Hematopoietic multipotent progenitor cell treated with erythropoietin and hydrocortisone succinate and interleukin-3 and kit ligand, for 8 days (in vitro differentiated cells): ENCODE results near the gene SORBS1.

Source experiments
- DNase-seq: peaks from one replicate; pipeline ENCODE4 v3.0.0-alpha.2; 2015

Gene SORBS1

DNA sequence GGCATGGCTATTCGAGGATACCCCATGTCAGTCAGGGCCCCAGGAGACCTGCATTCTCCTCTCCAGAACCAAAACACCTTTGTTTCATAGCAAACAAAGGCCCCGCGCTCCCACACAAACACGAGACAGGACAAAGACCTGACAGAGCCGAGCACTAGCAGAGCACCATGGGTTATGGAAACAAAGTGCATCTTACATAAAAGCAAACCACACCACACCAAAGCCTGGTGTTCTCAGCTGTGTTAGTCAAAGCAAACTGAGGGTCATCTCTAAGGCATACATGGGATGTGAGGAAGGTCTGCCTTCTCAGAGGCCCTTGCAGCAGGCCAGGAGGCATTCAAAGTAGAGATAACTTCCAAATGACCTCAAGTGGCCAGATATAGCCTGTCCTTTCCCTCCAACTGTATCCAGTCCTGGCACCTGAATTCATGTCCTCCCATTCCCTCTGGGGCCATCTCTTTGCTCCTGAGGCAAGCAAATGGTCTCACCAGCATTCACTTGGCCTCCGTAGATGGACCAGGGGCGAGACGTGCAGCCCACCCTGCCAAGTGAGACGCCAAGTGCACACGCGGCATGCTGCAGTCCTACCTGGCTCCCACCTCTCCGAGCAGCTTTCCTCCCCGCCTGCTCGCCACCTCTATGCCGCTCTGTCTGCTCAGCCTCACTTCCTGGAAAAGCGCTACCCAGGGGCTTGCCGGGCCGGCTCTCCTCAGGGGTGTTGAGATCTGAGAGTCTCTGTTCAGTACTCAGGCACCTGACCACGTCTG is 225.1 kb downstream of the SORBS1 start:
- no peak for DNase-seq

- no peak for DNase-seq
Observed at GRCh38 chr10:95334805-95335144, 226.4 kb downstream of the SORBS1 start.

- no peak for DNase-seq
Observed at GRCh38 chr10:95333997-95334804, 227.0 kb downstream of the SORBS1 start.

- no peak for DNase-seq
Observed at GRCh38 chr10:95332666-95333249, 228.4 kb downstream of the SORBS1 start.

DNA sequence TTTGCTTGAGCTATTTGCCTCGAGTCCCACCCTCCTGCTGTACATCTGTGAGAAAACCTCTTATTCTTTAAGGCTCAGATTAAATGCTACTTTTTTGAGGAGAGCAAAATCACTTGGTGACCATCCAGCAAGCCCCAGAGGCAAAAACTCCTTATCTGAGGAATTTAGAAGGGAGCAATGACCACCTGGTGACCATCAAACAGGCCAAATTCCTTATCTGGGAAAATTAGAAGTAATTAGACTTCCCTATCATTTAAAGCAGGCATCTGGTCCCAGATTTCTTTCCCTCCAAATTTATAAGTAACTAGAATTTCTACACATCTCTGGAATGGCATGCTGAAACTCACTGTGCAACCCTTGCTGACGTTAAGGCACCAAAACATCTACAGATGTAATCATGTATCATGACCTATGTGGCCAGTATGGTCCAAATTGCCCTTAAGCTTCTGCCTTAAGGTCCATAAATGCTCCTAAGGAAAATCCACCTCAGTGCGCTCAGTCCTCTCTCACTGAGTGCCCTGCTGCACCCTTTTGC is 229.5 kb downstream of the SORBS1 start:
- no peak for DNase-seq

DNA sequence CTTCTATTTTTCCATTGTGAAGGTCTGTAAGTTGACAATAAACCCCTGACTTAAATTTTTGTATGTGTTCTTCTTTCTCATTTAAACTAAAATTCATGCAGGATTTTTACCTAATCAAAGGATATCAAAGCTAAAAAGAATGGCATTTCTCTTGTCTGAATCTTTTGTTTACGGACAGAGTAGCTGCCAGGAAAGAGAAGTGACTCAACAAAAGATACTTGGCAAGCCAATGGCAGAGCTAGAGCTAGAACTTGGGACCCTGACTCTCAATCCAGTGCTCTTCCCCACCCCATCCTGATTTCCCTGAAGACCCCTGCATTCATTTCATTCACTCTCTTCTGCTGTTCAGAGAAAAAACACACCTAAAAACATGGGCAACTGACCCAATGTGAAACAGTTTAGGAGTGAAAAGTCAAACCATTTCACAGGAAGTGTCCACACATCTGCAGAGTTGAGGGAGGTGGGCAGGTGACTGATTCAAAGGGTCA is 230.2 kb downstream of the SORBS1 start:
- DNase-seq, result no peak

DNA sequence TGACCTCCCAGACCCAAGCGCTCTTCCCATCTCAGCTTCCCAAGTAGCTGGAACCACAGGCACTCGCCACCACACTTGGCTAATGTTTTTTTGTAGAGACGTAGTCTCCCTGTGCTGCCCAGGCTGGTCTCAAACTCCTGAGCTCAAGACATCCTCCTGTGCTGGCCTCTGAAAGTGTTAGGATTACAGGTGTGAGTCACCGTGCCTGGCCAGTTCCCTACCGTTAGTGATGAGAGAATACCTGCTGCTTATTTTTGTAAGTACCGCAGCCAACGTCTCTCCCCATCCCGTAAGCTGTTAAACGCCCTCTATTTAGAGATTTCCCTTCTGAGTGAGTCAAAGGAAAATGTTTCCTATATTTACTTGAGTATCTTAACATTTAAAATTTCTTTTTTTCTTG is 231.9 kb downstream of the SORBS1 start:
- no peak for DNase-seq

GRCh38 chr10:95328013-95328412 is 233.2 kb downstream of the SORBS1 start:
- DNase-seq, result no peak

DNA sequence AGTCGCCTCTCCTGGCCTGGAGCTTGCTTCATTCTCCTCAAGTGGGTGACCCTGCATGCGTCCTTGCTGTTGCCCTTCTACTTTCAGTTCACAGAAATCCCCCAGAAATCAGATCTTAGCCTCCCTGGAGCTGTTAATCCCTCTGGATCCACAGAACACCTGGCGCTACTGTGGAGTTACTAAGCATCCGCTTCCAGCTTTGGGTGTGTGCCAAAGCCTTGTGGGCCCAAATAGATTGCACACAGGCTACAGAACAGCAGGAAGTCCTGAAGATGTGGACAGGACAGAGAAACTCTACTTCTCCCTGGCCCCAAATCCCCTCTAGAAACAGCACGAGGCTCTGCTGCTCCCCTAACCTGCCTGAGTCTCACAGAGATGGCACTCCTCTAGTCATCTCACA is 233.8 kb downstream of the SORBS1 start:
- DNase-seq, result no peak

- no peak for DNase-seq
Observed at GRCh38 chr10:95326396-95326795, 234.8 kb downstream of the SORBS1 start.

DNA sequence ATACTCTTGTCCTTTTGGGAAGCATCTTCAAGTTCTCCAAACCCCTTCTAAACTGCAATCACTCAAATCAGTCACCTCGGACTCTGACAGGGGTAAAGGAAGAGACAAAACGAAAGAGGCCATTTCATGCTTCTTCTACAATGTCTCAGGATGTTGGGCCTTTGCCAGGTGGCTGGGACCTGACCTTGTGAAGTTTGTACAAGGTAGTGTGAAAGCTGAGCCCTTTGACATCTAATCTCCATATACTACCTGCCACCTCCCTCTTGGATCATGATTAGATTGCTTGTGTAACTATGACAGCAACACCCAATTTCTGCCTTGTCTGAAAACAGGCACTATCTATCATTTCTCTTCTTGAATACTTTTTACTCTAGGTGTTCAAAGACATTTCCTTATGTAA is 235.3 kb downstream of the SORBS1 start:
- no peak for DNase-seq

DNA sequence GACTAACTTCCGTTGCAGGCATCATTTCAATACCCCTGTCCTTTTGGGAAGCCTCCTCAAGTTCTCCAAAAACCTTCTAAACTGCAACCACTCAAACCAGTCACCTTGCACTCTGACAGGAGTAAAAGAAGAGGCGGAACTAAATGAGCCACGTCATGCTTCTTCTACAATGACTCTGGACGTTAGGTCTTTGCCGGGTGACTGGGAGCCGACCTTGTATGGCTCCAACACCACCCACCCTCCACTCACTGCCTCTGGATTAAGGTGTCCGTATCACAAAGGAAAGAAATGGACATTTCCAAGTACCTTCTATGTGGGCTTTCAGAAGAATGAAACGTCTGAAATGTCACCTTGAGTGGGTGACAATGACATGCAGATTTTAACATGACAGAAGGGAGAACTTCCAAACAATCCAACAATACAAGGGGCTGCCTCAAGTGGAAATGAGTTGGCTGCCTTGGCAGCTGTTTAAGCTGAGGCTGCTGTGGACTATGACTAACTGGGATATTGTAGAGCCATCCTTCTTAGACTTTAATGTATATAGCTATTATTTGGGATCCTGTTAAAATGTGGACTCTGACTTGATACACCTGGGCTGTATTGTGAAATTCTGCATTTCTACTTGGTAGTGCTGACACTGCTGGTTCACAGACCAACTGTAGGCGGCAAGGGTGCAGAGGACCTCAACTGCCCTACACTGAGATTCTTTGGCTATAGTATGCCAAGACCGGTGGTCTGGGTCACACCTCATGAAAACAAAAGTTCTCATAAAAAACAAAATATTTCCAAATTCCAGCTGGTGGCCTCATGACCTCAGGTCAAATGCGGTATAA is 236.5 kb downstream of the SORBS1 start:
- no peak for DNase-seq

DNA sequence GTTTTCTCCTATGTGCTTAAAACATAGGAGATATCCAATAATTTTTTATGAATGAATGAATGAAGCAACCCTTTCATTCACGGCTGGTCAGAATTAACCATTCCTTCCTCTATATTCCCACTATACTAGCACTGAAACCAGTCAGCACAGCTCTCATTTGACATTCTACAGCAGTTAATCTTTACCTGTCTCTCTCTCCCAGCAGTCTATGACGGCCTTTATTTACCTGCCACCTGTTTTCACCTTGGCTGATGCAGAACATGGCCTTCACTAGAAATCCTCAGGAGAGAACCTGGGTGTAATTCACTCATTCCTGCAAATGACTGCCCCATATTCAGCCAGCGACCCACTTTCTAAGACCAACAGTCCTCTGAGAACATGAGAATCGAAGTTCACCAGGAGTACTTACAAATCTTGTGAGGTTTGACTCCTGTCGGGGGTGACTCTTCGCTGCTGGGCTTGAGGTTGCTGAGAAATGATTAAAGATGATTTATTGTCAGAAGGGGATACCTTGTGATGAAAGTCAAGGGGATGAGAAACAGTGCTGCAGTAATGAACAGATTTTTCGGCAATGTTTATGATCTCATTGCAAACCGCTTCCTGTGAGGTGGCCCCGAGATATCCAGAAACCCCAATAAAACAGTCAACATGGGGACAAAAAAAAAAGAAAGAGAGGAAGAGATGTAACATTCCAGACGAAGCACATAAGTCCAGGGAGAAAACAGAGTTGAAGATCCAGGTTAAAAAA is 239.4 kb downstream of the SORBS1 start:
- DNase-seq, result no peak

DNA sequence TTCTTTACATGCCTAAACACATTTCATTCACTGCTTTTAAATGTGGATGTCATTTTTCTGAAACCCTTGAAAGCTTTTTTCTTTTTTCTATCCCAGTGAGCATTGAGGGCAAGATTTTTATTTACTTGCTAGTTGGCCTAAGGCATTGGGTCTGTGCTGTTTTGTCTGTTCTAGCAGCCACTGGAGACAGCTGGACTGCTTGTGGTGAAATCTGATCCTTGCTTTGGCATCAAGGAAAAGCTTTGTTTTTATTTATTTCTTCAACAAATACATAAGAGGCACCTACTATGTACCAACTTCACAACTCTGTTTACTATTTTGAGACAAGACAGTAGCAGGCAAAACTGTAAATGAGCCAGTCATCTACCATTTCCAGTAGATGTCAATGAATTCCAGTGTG is 241.9 kb downstream of the SORBS1 start:
- no peak for DNase-seq

DNA sequence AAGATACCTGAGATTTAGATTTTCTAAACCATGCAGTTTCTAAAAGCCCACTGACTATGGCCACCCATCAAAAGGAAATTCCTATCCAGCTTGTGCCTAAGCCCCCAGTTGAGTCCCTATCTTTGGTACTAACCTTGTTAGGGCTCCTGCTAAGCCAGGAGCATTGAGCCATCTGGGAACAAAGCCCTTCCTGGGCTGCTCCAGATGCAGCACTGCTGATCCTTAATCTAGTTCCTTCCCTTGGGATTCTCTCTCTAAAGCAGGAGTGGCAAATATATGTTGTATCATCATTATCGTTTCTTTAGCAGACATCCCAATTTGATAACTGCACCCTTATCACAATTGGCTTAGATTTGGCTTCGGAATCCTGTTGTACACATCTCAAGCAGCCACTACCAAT is 245.7 kb downstream of the SORBS1 start:
- DNase-seq, result no peak

DNA sequence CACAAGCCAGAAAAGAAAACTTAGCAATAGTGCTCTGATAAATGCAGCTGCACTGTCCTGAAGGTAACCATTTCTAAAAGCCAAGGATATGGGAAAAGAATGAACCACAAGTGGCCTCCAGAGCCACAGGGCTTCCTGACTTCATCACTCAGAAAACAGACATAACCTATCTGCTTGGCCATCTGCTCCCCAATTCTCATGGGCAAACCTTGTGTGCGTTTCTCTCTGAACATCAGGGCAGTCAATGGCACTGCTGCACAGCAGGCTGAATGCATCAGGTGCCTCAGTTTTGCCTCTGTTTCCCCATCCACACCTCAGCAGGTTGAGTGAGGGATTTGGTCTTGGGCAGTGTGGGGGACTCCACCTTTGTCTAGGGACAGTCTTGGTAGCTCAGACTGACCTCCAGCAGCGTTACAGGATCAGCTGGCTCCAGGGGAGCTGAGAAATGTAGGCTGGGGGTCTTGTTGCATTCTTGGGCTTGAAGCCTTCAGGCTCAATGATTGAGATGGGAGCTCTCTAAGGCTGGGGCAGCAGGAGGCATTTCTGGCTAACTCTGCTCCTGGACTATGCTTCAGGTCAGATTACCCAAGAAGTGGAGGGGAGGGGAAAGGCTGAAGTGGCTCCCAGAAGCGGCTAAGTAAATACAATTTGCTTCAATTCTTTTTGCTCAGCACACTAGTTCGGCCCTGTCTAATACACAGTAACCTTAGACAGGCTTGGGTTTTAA is 246.8 kb downstream of the SORBS1 start:
- peak; percentile 46 for DNase-seq

DNA sequence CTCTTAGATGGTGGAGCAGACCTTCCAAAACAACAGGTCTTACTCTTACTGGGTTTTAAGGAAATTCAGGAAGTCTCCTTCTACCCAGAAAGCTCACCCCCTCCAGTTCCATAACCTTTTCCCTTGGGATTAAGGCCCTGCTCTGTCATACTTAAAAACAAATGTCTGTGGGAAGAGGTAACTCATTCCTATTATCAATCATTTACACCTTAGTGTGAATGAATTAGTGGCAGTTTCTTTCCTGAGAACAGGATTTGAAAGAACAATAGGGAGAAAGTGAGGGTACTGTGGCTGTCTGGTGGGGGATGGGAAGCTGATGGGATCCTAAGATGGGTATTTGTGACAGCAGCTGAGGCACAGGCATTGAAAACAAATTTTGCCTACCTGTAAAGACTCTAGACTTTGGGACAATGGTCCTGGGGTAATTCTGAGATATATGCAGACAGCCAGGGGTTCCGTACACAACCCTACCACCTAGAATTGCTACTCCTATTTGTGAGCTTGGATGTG is 248.1 kb downstream of the SORBS1 start:
- DNase-seq, result no peak

DNA sequence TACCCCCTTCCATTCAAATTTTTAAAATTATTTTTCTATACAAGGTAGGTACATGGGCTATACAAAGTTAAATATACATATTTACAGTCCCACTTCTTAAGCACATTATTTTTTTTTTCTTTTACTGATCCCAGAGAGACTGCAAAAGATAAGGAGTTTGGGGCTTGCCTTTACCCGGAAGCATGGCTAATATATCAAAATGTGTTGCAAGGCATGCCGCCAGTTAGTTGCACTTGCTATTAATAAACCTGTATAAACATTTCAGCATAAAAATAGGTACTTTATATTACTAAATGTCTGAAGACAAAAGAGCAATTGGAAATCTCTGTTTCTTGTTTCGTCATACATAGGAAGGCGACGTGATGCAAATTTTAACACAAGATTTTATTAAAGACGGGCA is 248.9 kb downstream of the SORBS1 start:
- DNase-seq, result no peak

- no peak for DNase-seq
Observed at GRCh38 chr10:95309958-95310357, 251.2 kb downstream of the SORBS1 start.

- peak; percentile 90 for DNase-seq
Observed at GRCh38 chr10:95308389-95309302, 252.5 kb downstream of the SORBS1 start.
